Stomach (tissue), 9 donors: Measurements from ENCODE around the gene NBR1. TPM values are rescaled to one million over a fixed set of nuclear protein-coding genes. Genes with fewer than 3 reads are reported as not detected.

Source experiments
- DNase-seq, 2 donors: peaks; one replicate each; pipeline versions ENCODE4 v3.0.0 to v3.0.0-alpha.2; 2013 to 2019
- H3K27ac ChIP-seq, 5 donors: fragments of 200-600 bp in 4 of 5; sonication (generic) in 4 of 5; one replicate each; pipeline ENCODE4 v1.5.1; 2013 to 2019; ENCODE audit warnings: mild to moderate bottlenecking in 1 of 5, moderate library complexity in 1 of 5
- H3K27me3 ChIP-seq, 3 donors: fragments of 200-600 bp; sonication (generic); one replicate each; pipeline ENCODE4 v1.5.1; 2017 to 2019; ENCODE audit warnings: mixed run types in 1 of 3
- H3K36me3 ChIP-seq, 4 donors: fragments of 200-600 bp; sonication (generic); 1 replicate in 3 of 4; 2 replicates in 1 of 4; pipeline ENCODE4 v1.5.1; 2016 to 2019
- H3K4me1 ChIP-seq, 4 donors: fragments of 200-600 bp; sonication (generic); one replicate each; pipeline ENCODE4 v1.5.1; 2016 to 2019
- H3K4me3 ChIP-seq, 4 donors: fragments of 200-600 bp; sonication (generic) in 3 of 4; one replicate each; pipeline ENCODE4 v1.5.1; 2016 to 2019; ENCODE audit warnings: mild to moderate bottlenecking in 1 of 4
- H3K9me3 ChIP-seq, 4 donors: fragments of 200-600 bp; sonication (generic); one replicate each; pipeline ENCODE4 v1.5.1; 2016 to 2019
- EP300 ChIP-seq: sonication (generic); formaldehyde crosslinking; IDR thresholded peaks from one replicate; pipeline ENCODE4 v1.6.1; 2017; ENCODE audit warnings: antibody characterized with exemption
- POLR2A ChIP-seq, 4 donors: fragments of 450-650 bp; IDR thresholded peaks; one replicate each; pipeline ENCODE4 v1.6.1; 2016; ENCODE audit warnings: antibody characterized with exemption in 4 of 4, control low read depth in 2 of 4, mild to moderate bottlenecking in 1 of 4, moderate library complexity in 1 of 4
- POLR2AphosphoS5 ChIP-seq, 3 donors: sonication (generic); formaldehyde crosslinking; IDR thresholded peaks; one replicate each; pipeline ENCODE4 v1.6.1; 2016; ENCODE audit warnings: antibody characterized with exemption in 3 of 3
- WGBS, 5 donors: extraction: QIAGEN DNeasy Blood & Tissue Kit in 3 of 5; methylation state at CpG; one replicate each; pipeline versions ENCODE4 v1.1.5 to v1.1.7; 2013 to 2018; 5-methylcytosine and 5-hydroxymethylcytosine counted together
- intact Hi-C: fragments of 100-400 bp; cut with DNase I; formaldehyde crosslinking; loops from one replicate; pipeline ENCODE4 v1.15.1; 2023; ENCODE audit warnings: low total_unique reads
- polyA plus RNA-seq, 3 donors: library from polyadenylated mRNA; stranded (reverse); fragments of 200-250 nt; gene quantifications; one replicate each; pipeline ENCODE4 v1.2.3, GENCODE V29; 2013
- total RNA-seq, 5 donors: library from RNA; depleted of rRNA; stranded (reverse); fragments of >200 nt; gene quantifications; one replicate each; pipeline versions ENCODE4 v1.1.0 to v1.2.3, GENCODE V29; 2014 to 2016
- TF ChIP-seq, protein P1 (sequence below), 7 experiments: fragments of 450-650 bp in 4 of 7; fragments of 200-600 bp in 3 of 7; sonication (generic) in 3 of 7; IDR thresholded peaks; one replicate each; pipeline ENCODE4 v1.5.1; 2016 to 2019; ENCODE audit warnings: antibody characterized with exemption in 7 of 7, control low read depth in 2 of 7, mild to moderate bottlenecking in 1 of 7
- donor health status: healthy with polysubstance abuse.
- donor health status: Bipolar disorder and iron deficiency.
- donor health status: healthy.

Gene NBR1
- total and polyA plus RNA-seq, 8 donors, result 25.4 to 107 (median 43.8) TPM

DNA sequence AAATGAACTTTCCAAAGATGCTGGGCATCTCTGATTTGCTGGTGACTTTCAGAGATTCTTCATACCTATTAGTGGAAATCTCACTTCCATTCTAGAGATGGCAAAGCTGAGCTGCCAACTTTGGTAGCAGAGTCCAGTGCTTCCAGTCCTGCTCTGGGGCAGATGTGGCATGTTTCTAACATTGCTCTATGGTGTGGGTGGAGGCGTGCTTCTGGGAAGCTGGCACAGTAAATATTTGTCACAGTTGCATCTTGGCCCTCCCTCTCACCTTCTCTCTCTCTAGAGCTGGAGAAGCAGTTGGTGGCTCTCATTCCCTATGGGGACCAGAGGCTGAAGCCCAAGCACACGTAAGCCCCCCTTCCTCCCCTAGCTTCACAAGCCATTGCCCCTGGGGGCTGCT lies 42.5 kb downstream of the NBR1 start:
- peak overlapping the region in 3 of 5 donors; percentile 1 to 91 (median 90) for H3K27ac ChIP-seq
- WGBS, 5 donors, result 53 to 82% (median 70%) methylated on average over 2 of the region's 2 CpGs
- H3K36me3 ChIP-seq, result peaks cover 11 to 57% (median 52%) of the 10 kb centered on the region in 4 donors
- peak in 1 of 2 donors; percentile 29 for DNase-seq
- H3K27me3 ChIP-seq, result no peaks in the 10 kb centered on the region
- TF ChIP-seq EP300, result no peak
- no peak for TF ChIP-seq POLR2A (IDR thresholded peaks at IDR 0.05)
- TF ChIP-seq POLR2AphosphoS5 (IDR thresholded peaks at IDR 0.05), result no peak
- TF ChIP-seq, protein P1, sequence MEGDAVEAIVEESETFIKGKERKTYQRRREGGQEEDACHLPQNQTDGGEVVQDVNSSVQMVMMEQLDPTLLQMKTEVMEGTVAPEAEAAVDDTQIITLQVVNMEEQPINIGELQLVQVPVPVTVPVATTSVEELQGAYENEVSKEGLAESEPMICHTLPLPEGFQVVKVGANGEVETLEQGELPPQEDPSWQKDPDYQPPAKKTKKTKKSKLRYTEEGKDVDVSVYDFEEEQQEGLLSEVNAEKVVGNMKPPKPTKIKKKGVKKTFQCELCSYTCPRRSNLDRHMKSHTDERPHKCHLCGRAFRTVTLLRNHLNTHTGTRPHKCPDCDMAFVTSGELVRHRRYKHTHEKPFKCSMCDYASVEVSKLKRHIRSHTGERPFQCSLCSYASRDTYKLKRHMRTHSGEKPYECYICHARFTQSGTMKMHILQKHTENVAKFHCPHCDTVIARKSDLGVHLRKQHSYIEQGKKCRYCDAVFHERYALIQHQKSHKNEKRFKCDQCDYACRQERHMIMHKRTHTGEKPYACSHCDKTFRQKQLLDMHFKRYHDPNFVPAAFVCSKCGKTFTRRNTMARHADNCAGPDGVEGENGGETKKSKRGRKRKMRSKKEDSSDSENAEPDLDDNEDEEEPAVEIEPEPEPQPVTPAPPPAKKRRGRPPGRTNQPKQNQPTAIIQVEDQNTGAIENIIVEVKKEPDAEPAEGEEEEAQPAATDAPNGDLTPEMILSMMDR (IDR thresholded peaks at IDR 0.05), result no peak
- H3K4me3 ChIP-seq, result peak overlapping the region in 1 of 4 donors; percentile 61
- intact Hi-C loops, result loop anchor here (10.0 kb wide), 1 partner anchor 109 kb away; no protein-coding TSS in a partner anchor
- no peaks in the 10 kb centered on the region for H3K9me3 ChIP-seq
- peaks cover 17 to 35% (median 29%) of the 10 kb centered on the region in 4 donors for H3K4me1 ChIP-seq

DNA sequence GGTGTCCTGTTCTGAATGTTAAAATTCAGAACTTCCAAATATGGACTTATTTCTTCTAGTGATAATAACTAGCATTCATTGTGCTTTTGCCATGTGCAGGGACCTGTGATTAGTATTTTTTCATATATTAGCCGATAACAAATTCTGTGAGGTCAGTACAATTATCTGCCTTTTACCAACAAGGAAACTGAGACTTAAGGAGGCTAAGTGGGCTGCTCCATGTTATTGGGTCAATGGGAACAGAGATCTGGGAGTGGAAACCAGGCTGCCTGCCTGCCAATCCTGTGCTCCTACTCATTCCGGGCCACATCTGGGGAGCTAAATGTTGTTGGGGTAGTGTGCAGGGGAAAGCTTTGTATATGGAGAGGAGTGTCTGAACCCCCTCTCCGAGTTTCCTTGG lies 44.3 kb downstream of the NBR1 start:
- no peak overlapping the region for H3K4me3 ChIP-seq
- WGBS, 5 donors, result 91 to 96% (median 94%) methylated on average over 3 of the region's 3 CpGs
- TF ChIP-seq, protein P1 (IDR thresholded peaks at IDR 0.05), result no peak
- no peak for TF ChIP-seq POLR2AphosphoS5 (IDR thresholded peaks at IDR 0.05)
- no peak for TF ChIP-seq POLR2A (IDR thresholded peaks at IDR 0.05)
- no peak for TF ChIP-seq EP300
- peaks cover 7 to 45% (median 39%) of the 10 kb centered on the region in 4 donors for H3K36me3 ChIP-seq
- no peak for DNase-seq
- no peaks in the 10 kb centered on the region for H3K9me3 ChIP-seq
- H3K27ac ChIP-seq, result no peak overlapping the region
- H3K4me1 ChIP-seq, result peaks cover 17 to 34% (median 29%) of the 10 kb centered on the region in 4 donors
- intact Hi-C loops, result loop anchor here (10.0 kb wide), 1 partner anchor 111 kb away; no protein-coding TSS in a partner anchor
- no peaks in the 10 kb centered on the region for H3K27me3 ChIP-seq

DNA sequence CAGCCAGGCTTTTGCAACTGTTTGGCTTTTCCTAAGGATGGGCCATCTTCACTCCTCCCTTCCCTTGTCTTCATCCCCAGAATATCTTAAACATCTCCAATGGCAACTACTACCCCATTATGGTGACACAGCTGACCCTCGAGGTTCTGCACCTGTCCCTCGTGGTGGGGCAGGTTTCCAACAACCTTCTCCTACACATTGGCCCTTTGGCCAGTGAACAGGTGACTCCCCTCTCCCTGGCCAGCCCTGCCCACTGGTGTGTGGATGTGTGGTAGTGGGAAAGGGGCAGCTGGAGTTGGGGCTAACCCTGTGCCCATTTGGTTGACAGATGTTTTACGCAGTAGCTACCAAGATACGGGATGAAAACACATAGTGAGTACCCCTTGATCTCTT lies 45.4 kb downstream of the NBR1 start:
- Histone ChIP-seq H3K9me3 (no peaks in the 10 kb centered on the region), H3K36me3 (peaks cover 7 to 49% (median 37%) of the 10 kb centered on the region in 4 donors), H3K27ac (no peak overlapping the region), H3K4me1 (peaks cover 9 to 24% (median 21%) of the 10 kb centered on the region in 4 donors), H3K27me3 (no peaks in the 10 kb centered on the region), H3K4me3 (no peak overlapping the region)
- 83 to 94% (median 91%) methylated on average over 4 of the region's 4 CpGs for WGBS, 5 donors
- intact Hi-C loops, result loop anchor here (10.0 kb wide), 1 partner anchor 112 kb away; no protein-coding TSS in a partner anchor
- TF ChIP-seq, protein P1 (IDR thresholded peaks at IDR 0.05), result no peak
- TF ChIP-seq POLR2A (IDR thresholded peaks at IDR 0.05) (no peak), EP300 (no peak)
- DNase-seq, result no peak

DNA sequence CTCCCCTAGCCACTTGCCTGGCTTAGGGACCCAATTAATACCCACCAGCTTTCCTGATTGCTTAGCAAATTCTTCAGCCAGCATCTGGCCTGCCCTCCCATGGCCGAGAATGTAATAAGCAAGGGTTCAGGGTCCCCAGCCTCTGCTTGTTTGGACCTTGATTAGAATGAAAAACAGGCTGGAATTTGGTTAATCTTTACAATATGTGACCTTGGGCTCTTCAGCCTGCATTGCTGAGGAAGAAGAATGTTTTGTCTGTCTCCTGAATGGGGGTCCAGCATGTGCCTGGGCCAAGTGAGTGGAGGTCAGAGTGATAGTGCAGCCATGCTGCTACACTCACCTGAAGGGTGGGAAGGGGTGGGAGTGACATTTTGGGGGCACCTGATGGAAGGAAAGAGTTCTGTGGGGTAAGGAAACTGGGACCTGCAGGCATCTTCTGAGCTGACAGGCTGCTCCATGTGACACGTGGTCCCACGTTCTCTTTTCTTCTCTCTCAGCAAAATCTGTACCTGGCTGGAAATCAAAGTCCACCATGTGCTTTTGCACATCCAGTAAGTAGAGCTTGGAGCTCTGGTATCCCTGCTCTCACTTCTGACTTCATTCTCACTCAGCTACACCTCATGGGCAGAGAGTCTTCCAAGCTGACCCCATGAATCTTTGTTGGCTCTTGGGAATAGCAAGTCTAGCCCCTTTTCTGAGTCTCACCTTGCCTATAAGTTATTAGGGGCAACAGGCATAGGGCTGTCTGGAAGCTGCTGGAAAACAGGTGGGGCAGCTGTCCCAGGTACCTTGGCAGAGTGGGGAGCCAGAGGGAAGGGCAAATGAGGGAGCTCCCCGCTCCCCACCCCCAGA lies 46.0 kb downstream of the NBR1 start:
- Histone ChIP-seq H3K27ac (no peak overlapping the region), H3K4me1 (peaks cover 9 to 22% (median 19%) of the 10 kb centered on the region in 4 donors), H3K4me3 (no peak overlapping the region), H3K27me3 (no peaks in the 10 kb centered on the region), H3K9me3 (no peaks in the 10 kb centered on the region), H3K36me3 (peaks cover 7 to 49% (median 37%) of the 10 kb centered on the region in 4 donors)
- no peak for TF ChIP-seq EP300
- TF ChIP-seq, protein P1 (IDR thresholded peaks at IDR 0.05), result no peak
- no peak for TF ChIP-seq POLR2AphosphoS5 (IDR thresholded peaks at IDR 0.05)
- TF ChIP-seq POLR2A (IDR thresholded peaks at IDR 0.05), result no peak
- DNase-seq, result no peak
- intact Hi-C loops, result loop anchor here (10.0 kb wide), 1 partner anchor 112 kb away; no protein-coding TSS in a partner anchor
- WGBS, 5 donors, result 86 to 98% (median 97%) methylated on average over 4 of the region's 4 CpGs
